Stimulated activated CD4-positive, alpha-beta T cell treated with anti-CD3 and anti-CD28 coated beads, Interleukin-2, amount 100 ng/mL, for 48 hours (primary cell): ENCODE measurements around the gene SCGB1D2.
"Not testable (repeated sequence)": the region's sequence is repeated elsewhere in the genome, so short reads cannot be mapped to it uniquely, and the experiment has no call there.

Source experiments
- DNase-seq, 2 donors: peaks; one replicate each; pipeline ENCODE4 v3.0.0-alpha.2; 2020

SCGB1D2 gene

DNA sequence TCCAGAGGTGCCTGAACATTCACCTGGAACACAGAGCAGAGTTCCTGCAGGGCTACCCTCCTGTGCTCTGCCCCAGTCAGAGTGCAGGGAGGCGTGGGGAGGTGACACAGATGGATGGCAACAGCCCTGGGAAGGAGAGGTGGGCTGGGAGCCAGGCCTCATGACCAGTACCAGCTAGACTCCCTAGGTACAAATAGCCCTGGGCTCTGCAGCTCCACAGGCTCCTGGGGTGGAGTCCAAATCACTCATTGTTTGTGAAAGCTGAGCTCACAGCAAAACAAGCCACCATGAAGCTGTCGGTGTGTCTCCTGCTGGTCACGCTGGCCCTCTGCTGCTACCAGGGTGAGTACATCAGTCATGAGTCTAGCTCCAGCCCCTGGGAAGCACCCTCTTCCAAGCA lies at the start of gene SCGB1D2:
TSS of gene SCGB1D2 (plus strand) at position 219 of the 400 bp plus-strand sequence. CDS start at position 288, 69 bp downstream.
- DNase-seq: no peak

- DNase-seq: no peak
Measured at GRCh38 chr11:62193952-62194351, 48.1 kb upstream of the SCGB1D2 start.

GRCh38 chr11:62195010-62195409 lies 47.0 kb upstream of the SCGB1D2 start:
- DNase-seq: not testable (repeated sequence)

DNA sequence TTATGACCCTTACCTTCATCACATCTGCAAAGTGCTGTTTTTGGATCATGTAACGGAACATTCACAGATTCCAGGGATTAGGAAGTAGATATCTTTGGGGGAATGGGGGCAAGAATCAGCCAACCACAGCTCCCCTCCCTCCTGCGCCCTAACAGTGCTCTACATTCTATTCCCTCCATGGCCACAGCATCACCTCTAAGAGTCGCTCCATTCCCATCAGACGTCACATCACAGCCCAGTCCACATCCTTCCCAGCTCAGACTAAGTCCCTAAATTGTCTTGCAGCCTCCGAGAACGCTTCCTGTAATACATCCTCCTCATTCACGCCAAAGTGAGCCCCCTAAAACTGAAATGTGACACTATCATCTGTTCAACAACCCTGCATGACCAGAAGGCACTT lies 46.1 kb upstream of the SCGB1D2 start:
- no peak for DNase-seq

GRCh38 chr11:62197400-62197799 lies 44.6 kb upstream of the SCGB1D2 start:
- DNase-seq: not testable (repeated sequence)

DNA sequence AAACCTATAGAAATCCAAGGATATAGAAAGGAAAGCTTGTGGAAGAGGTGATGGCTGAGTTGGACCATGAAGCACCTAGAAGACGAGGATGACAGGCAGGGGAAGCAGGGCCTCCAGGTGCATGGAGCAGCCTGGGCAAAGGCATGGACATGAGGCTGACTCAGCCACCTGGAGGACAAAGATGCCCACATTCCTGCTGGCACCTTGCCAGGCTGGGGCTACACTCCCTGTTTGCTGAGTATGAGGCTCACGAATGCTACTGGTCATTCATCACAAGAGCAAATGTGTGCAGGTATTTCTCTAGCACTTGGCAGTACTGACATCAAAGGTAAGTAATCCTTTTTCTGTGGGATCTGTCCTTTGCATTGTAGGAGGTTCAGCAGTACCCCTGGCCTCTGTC lies 40.7 kb upstream of the SCGB1D2 start:
- DNase-seq: no peak

GRCh38 chr11:62202910-62203309 lies 39.1 kb upstream of the SCGB1D2 start:
- no peak for DNase-seq

- no peak for DNase-seq
Measured at GRCh38 chr11:62204430-62204829, 37.6 kb upstream of the SCGB1D2 start.

- no peak for DNase-seq
Measured at GRCh38 chr11:62205441-62205840, 36.6 kb upstream of the SCGB1D2 start.

GRCh38 chr11:62206276-62207066 lies 35.6 kb upstream of the SCGB1D2 start:
- not testable (repeated sequence) for DNase-seq

DNA sequence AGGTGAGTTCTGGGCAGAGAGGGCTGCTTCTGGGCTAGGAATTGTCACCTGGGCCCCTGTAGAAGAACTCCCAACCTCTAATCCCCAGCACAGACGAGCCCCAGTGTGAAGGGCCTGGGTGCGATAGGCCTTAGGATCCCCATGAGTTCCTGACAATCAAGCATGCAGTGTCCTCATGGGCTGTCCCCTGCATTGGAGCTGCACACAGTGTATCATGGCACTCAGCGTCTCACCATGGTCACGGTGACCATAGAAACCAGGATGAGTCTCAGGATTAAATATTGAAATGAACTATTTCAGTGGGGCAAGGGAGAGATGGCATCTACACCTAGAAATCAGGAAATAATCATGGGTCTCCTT lies 33.3 kb upstream of the SCGB1D2 start:
- no peak for DNase-seq

DNA sequence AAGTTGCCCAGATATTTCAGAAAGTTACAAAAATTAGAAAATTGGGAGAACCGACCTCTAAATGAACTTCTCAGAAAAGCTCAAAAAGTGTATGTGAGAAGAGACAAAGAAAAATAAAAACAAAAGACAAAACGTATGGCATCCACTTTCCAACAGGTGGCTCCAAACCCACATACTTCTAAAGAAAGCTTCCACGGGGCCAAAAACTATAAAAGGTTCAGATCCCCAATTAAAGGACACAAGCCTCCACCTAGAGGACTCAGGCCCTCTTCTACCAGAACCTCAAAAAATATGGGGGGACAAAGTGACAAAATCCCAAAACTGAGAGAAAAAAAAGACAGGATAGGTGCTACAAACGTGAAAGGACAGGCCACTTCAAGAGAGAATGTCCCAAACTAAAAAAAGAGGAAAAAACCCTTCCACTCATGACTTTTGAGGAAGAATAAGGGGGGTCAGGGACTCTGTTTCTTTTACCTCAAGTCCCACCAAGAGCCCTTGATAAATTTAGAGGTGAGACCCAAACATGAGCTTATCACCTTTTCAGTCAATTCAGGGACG lies 24.8 kb upstream of the SCGB1D2 start:
- no peak for DNase-seq

- DNase-seq: no peak
Measured at GRCh38 chr11:62221498-62221897, 20.5 kb upstream of the SCGB1D2 start.

GRCh38 chr11:62223095-62223494 lies 18.9 kb upstream of the SCGB1D2 start:
- DNase-seq: no peak

GRCh38 chr11:62233730-62234129 lies 8.3 kb upstream of the SCGB1D2 start:
- DNase-seq: no peak

DNA sequence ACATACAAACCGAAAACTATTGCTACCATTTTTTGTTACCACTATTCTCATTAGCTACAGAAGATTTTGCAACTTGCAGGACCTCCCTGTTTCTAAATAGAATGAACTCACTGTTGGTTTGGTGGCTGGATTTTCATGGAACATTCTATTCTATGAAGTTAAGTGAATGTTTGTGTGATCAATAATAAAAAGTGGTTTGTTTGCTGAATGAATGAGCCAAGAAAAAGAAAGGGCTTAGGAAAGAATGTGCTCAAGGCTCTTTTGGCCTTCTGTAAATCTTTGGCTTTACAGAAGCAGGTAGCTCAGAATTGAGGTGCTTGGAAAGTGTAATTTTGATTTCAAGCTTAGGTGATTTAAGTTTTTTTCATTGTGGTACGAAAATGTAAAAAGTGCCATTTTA lies 5.9 kb upstream of the SCGB1D2 start:
- DNase-seq: no peak

DNA sequence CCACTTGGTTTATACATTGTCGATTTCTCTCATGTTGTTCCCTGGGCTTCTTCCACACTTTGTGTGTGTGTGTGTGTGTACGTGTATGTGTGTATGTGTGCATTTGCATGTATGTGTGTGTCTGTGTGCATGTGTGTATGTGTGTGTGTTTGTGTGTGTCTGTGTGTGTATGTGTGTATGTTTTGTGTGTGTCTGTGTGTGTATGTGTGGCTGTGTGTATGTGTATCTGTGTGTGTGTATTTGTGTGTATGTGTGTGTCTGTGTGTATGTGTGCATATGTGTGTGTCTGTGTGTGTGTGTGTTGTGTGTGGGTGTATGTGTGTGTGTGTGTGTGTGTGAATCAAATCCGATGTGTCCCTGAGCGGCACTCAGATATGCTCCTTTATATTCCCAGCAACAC lies 4.5 kb upstream of the SCGB1D2 start:
- no peak for DNase-seq

GRCh38 chr11:62238151-62238550 lies 3.9 kb upstream of the SCGB1D2 start:
- DNase-seq: no peak

- DNase-seq: no peak
Measured at GRCh38 chr11:62241095-62241494, 944 bp upstream of the SCGB1D2 start.

- no peak for DNase-seq
Measured at GRCh38 chr11:62245271-62245753, 3.3 kb downstream of the SCGB1D2 start.

- no peak for DNase-seq
Measured at GRCh38 chr11:62251698-62252097, 9.7 kb downstream of the SCGB1D2 start.

DNA sequence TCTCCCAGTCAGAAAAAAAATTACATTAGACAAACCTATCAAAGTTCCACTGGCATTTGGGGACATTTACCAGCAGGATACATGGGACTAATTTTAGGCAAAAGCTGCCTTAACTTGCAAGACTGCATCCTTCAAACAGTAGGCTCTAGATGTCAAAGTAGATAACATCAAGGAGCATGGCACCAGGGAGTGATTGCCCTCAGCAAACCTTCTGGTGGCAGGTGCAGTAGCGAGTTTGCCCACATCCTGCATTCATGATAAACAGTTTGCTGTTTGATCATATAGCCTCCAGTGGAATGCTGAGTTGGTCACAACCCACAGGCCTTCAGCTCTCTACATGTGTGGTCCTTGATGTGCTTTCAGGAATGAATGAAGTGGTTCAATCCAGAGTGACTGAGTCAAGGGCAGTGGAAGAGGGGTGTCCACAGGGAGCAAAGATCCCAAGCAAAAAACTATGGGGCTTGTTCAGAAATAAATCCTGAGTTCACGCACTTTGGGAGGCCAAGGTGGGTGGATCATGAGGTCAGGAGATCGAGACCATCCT lies 12.0 kb downstream of the SCGB1D2 start:
- no peak for DNase-seq

GRCh38 chr11:62256281-62256680 lies 14.2 kb downstream of the SCGB1D2 start:
- no peak for DNase-seq

DNA sequence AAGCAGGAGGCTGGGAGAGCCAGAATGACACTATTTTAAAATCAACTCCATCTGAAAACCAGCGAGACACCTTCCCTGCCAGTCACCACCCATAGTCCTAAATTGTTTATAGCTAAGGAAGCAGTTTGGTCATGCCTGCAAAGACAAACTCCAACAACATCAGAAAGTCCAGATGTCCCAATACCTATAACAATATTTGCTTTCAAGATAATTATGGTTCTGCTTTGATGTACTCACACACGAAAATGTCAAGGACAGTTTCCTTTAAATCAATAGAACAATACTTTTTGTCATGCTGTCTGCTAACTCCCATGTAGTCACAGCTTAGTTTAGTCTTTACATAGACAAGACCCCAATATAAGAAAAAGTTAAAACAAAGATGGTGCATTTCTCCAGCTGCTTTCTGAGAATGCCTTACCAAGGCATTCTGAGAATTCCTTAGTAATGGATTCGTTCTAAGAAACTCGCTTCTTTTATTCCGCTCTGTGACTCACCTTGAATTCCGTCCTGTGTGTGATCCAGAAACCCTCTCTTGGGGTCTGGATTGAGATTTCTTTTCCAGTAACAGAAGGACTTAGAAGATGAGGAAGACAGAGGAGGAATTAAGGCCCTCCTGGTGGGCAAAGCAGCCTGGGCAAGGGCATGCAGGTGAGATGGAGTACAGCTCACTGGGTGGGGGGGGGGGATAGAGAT lies 18.4 kb downstream of the SCGB1D2 start:
- DNase-seq: no peak
